ENCODE results near the gene FRY. TPM values are rescaled to one million over a fixed set of nuclear protein-coding genes. Genes with fewer than 3 reads are reported as not detected.

Gene FRY
- total RNA-seq, 1 experiment from 2014 or later: 1.3 TPM

DNA sequence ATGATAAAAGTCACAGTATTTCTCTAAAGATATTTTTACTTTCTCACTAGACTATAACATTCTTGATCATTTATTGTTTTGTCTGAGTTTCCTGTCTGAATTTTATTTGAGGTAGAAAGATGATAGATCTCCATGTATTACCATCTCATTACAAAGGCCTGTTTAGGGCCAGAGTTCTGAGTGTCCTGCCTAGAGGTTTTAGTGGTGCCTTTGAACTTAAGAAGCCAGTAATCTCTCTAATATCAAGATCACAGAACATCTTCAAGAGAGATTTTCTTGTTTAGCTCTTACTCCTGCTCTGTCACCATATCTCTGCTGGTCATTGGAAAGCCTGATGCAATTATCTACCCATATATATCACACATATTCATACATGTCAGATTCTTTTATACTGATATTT, 182.1 kb downstream of the FRY start:
- Histone ChIP-seq H3K9me2 (replicated peaks; ENCODE audit: low read length) (no peaks in the 10 kb centered on the region), H3K4me3 (ENCODE audit: low read length) (no peak overlapping the region), H3K27ac (ENCODE audit: low read length) (no peak overlapping the region), H3K9me3 (ENCODE audit: low read length) (no peaks in the 10 kb centered on the region), H3K4me1 (ENCODE audit: insufficient read depth, low read length) (no peaks in the 10 kb centered on the region), H3K4me2 (ENCODE audit: low read length) (no peak overlapping the region), H3K79me2 (ENCODE audit: low read length) (no peaks in the 10 kb centered on the region), H3F3A (ENCODE audit: low read length, unreplicated experiment) (no peaks in the 10 kb centered on the region), H2AFZ (ENCODE audit: low read length) (no peak overlapping the region), H3K27me3 (ENCODE audit: low read length) (no peaks in the 10 kb centered on the region), H3K9ac (ENCODE audit: low read length) (no peak overlapping the region), H3K36me3 (ENCODE audit: low read depth, low read length) (no peaks in the 10 kb centered on the region), H4K20me1 (ENCODE audit: low read length) (no peaks in the 10 kb centered on the region)
- ChIA-PET POLR2A (ENCODE audit: unreplicated experiment) (no interaction called here), CTCF (no interaction called here)
- no peak for ATAC-seq
- TF ChIP-seq EZH2 (IDR thresholded peaks at IDR 0.05; ENCODE audit: low read length, unreplicated experiment): no peak
- no TSS peak for BruUV-seq (replicated peaks)
- no peak for DNase-seq
- intact Hi-C loops (cut with micrococcal nuclease): no loop called here

DNA sequence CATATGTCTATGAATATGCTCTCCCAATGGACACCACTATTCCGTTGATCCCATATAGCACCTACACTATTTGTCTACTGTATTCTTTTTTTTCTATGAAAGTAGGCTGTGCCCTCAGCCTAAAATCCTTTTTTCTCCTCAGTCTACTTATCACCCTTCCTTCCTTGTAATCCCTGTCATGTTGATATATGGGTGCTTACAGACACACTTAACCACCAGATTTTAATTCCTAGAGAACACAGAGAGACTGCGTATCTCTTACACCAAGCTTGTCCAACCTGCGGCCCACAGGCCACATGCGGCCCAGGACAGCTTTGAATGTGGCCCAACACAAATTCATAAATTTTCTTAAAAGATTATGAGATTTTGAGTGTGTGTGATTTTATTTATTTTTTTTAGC, 182.5 kb downstream of the FRY start:
- TF ChIP-seq, protein P1, sequence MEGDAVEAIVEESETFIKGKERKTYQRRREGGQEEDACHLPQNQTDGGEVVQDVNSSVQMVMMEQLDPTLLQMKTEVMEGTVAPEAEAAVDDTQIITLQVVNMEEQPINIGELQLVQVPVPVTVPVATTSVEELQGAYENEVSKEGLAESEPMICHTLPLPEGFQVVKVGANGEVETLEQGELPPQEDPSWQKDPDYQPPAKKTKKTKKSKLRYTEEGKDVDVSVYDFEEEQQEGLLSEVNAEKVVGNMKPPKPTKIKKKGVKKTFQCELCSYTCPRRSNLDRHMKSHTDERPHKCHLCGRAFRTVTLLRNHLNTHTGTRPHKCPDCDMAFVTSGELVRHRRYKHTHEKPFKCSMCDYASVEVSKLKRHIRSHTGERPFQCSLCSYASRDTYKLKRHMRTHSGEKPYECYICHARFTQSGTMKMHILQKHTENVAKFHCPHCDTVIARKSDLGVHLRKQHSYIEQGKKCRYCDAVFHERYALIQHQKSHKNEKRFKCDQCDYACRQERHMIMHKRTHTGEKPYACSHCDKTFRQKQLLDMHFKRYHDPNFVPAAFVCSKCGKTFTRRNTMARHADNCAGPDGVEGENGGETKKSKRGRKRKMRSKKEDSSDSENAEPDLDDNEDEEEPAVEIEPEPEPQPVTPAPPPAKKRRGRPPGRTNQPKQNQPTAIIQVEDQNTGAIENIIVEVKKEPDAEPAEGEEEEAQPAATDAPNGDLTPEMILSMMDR (conservative IDR thresholded peaks at IDR 0.05; ENCODE audit: low read depth, low read length): no peak
- no peak for TF ChIP-seq EZH2phosphoT487 (IDR thresholded peaks at IDR 0.05; ENCODE audit: borderline replicate concordance, low read length)
- TF ChIP-seq EZH2 (IDR thresholded peaks at IDR 0.05; ENCODE audit: low read length, unreplicated experiment): no peak
- no peaks in the 10 kb centered on the region for H3K9me2 ChIP-seq (replicated peaks; ENCODE audit: low read length)
- H3F3A ChIP-seq (ENCODE audit: low read length, unreplicated experiment): no peaks in the 10 kb centered on the region
- H3K27me3 ChIP-seq (ENCODE audit: low read length): no peaks in the 10 kb centered on the region
- H3K27ac ChIP-seq (ENCODE audit: low read length): no peak overlapping the region
- no peaks in the 10 kb centered on the region for H3K4me1 ChIP-seq (ENCODE audit: insufficient read depth, low read length)
- no peaks in the 10 kb centered on the region for H4K20me1 ChIP-seq (ENCODE audit: low read length)
- DNase-seq (no peak), ATAC-seq (no peak)
- H3K36me3 ChIP-seq (ENCODE audit: low read depth, low read length): no peaks in the 10 kb centered on the region
- H2AFZ ChIP-seq (ENCODE audit: low read length): no peak overlapping the region
- H3K9ac ChIP-seq (ENCODE audit: low read length): no peak overlapping the region
- intact Hi-C loops (cut with micrococcal nuclease): no loop called here
- H3K4me3 ChIP-seq (ENCODE audit: low read length): no peak overlapping the region
- ChIA-PET POLR2A (ENCODE audit: unreplicated experiment) (no interaction called here), CTCF (no interaction called here)
- no peaks in the 10 kb centered on the region for H3K79me2 ChIP-seq (ENCODE audit: low read length)
- no peaks in the 10 kb centered on the region for H3K9me3 ChIP-seq (ENCODE audit: low read length)
- no peak overlapping the region for H3K4me2 ChIP-seq (ENCODE audit: low read length)
- BruUV-seq (replicated peaks): no TSS peak

DNA sequence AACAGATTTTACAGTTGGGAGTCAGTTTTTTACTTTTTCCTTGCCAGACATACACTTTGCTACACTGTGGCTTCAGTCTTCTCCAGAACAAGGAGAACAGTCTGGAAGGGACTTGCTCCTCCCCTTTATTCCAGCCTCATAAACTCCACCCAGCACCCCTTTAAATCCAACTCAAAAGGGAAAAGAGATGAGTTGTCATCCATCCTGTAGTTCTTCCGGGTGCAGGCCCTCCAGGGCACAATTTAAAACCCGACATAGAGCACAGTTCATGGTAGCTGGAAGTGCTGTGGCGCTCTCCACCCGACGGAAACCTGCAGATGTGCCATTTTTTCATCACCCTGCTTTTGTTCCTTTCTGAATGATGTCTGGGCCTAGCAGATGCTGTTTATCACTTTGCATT, 184.7 kb downstream of the FRY start:
- Histone ChIP-seq H3K9ac (ENCODE audit: low read length) (no peak overlapping the region), H2AFZ (ENCODE audit: low read length) (no peak overlapping the region), H3K4me3 (ENCODE audit: low read length) (no peak overlapping the region), H3K27ac (ENCODE audit: low read length) (no peak overlapping the region), H3K4me2 (ENCODE audit: low read length) (no peak overlapping the region), H4K20me1 (ENCODE audit: low read length) (no peaks in the 10 kb centered on the region), H3K36me3 (ENCODE audit: low read depth, low read length) (no peaks in the 10 kb centered on the region), H3F3A (ENCODE audit: low read length, unreplicated experiment) (no peaks in the 10 kb centered on the region), H3K9me3 (ENCODE audit: low read length) (no peaks in the 10 kb centered on the region), H3K27me3 (ENCODE audit: low read length) (no peaks in the 10 kb centered on the region), H3K79me2 (ENCODE audit: low read length) (no peaks in the 10 kb centered on the region), H3K4me1 (ENCODE audit: insufficient read depth, low read length) (no peaks in the 10 kb centered on the region), H3K9me2 (replicated peaks; ENCODE audit: low read length) (no peaks in the 10 kb centered on the region)
- no TSS peak for BruUV-seq (replicated peaks)
- POLR2A ChIA-PET (ENCODE audit: unreplicated experiment): no interaction called here
- no peak for ATAC-seq
- DNase-seq: no peak
- CTCF ChIA-PET: no interaction called here
- intact Hi-C loops (cut with micrococcal nuclease): no loop called here
- TF ChIP-seq EZH2phosphoT487 (IDR thresholded peaks at IDR 0.05; ENCODE audit: borderline replicate concordance, low read length) (no peak), EZH2 (IDR thresholded peaks at IDR 0.05; ENCODE audit: low read length, unreplicated experiment) (no peak)
- TF ChIP-seq, protein P1 (conservative IDR thresholded peaks at IDR 0.05; ENCODE audit: low read depth, low read length): no peak

All from PC-3 (cell line).